ENCODE results near the gene GRID2.

- TF ChIP-seq CTCF (conservative IDR thresholded peaks at IDR 0.05; ENCODE audit: low read depth, low read length) (no peak), EZH2 (IDR thresholded peaks at IDR 0.05; ENCODE audit: low read length, unreplicated experiment) (no peak), EZH2phosphoT487 (IDR thresholded peaks at IDR 0.05; ENCODE audit: borderline replicate concordance, low read length) (no peak)
Measured at GRCh38 chr4:93086356-93086755, 782.6 kb downstream of the GRID2 start.
